Natural killer cell (primary cell): ENCODE results near the gene SLX4IP. TPM values are rescaled to one million over a fixed set of nuclear protein-coding genes. Genes with fewer than 3 reads are reported as not detected.
"Not testable (repeated sequence)": the region's sequence is repeated elsewhere in the genome, so short reads cannot be mapped to it uniquely, and the experiment has no call there.

Experiments
- ATAC-seq, 3 donors: fragments of 150-1000 bp in 2 of 3; fragments of 200-7000 bp in 1 of 3; cut with Tn5 transposase; 1 replicate in 1 of 3; 2 replicates in 2 of 3; pipeline ENCODE4 v1.10.0; 2021; ENCODE audit warnings: mild to moderate bottlenecking in 2 of 3, moderate library complexity in 2 of 3
- DNase-seq, 2 donors: peaks; one replicate each; pipeline versions ENCODE4 v3.0.0 to v3.0.0-alpha.2; 2013 to 2021; ENCODE audit warnings: mixed read lengths in 1 of 2
- H3K27ac ChIP-seq: one replicate; pipeline ENCODE4 v1.5.1; 2013; ENCODE audit warnings: mild to moderate bottlenecking, low read length
- H3K27me3 ChIP-seq: one replicate; pipeline ENCODE4 v1.6.1; 2013; ENCODE audit warnings: low read length; ENCODE audit not compliant: control insufficient read depth, insufficient read depth
- H3K36me3 ChIP-seq: one replicate; pipeline ENCODE4 v1.6.1; 2013; ENCODE audit warnings: low read length; ENCODE audit not compliant: control insufficient read depth, insufficient read depth
- H3K4me1 ChIP-seq: one replicate; pipeline ENCODE4 v1.6.1; 2013; ENCODE audit warnings: low read length; ENCODE audit not compliant: control insufficient read depth, insufficient read depth
- H3K4me3 ChIP-seq: one replicate; pipeline ENCODE4 v1.5.1; 2013; ENCODE audit warnings: low read length
- H3K9me3 ChIP-seq: one replicate; pipeline ENCODE4 v1.6.1; 2013; ENCODE audit warnings: low read length; ENCODE audit not compliant: control insufficient read depth, insufficient read depth
- H3K27ac Mint-ChIP-seq, 2 donors: one replicate each; pipeline ENCODE4 v1.8.0; 2022; ENCODE audit warnings: mild to moderate bottlenecking in 2 of 2, mixed read lengths in 2 of 2, moderate library complexity in 1 of 2
- H3K27me3 Mint-ChIP-seq, 2 donors: one replicate each; pipeline ENCODE4 v1.8.0; 2022; ENCODE audit warnings: low read depth in 2 of 2, mixed read lengths in 2 of 2
- H3K36me3 Mint-ChIP-seq: one replicate; pipeline ENCODE4 v1.8.0; 2022; ENCODE audit warnings: mixed read lengths
- H3K4me1 Mint-ChIP-seq, 2 donors: one replicate each; pipeline ENCODE4 v1.8.0; 2022; ENCODE audit warnings: mixed read lengths in 2 of 2
- H3K4me3 Mint-ChIP-seq: one replicate; pipeline ENCODE4 v1.8.0; 2022; ENCODE audit warnings: mild to moderate bottlenecking, moderate library complexity, mixed read lengths
- H3K9me3 Mint-ChIP-seq, 2 donors: one replicate each; pipeline ENCODE4 v1.8.0; 2022; ENCODE audit warnings: mixed read lengths in 2 of 2
- WGBS: methylation state at CpG from one replicate; pipeline ENCODE4 v1.1.7; 2013; ENCODE audit warnings: missing lambda C conversion rate; ENCODE audit not compliant: insufficient coverage; 5-methylcytosine and 5-hydroxymethylcytosine counted together
- intact Hi-C: fragments of 100-400 bp; cut with micrococcal nuclease; formaldehyde crosslinking; loops from one replicate; pipeline ENCODE4 v1.14.2; 2022
- total RNA-seq, 4 donors: library from RNA; stranded (reverse); fragments of 120-200 nt in 1 of 4; gene quantifications; one replicate each; pipeline versions ENCODE4 v1.2.3 to v1.2.4, GENCODE V29; 2013 to 2022
- TF ChIP-seq, protein P1 (sequence below): fragments of 200-600 bp; IDR thresholded peaks from one replicate; pipeline ENCODE4 v1.8.0; 2022; ENCODE audit warnings: antibody characterized with exemption

The SLX4IP gene
- total RNA-seq, 3 donors from 2014 or later (not counting 1 experiment from before 2014, with no cell fraction given): 2.9 to 5.5 (median 5.2) TPM

DNA sequence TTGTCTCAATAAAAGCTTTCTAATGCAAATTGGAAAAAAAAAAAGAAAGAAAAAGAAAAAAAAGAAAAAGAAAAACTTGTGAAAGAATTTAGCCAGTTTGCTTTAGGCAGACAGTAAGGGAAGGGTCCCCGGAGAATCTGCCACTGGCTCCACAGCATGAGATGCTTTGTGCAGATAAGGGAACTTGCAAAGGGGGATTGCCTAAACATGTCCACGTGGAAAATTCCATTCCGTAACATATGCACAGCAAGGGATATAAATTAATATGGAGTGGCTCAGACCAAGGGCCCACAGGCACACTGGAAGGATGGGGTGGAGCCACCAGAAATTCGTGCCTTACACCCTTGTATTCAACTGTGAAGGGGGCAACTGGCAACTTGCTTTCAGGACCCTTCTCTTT is 46.5 kb upstream of the SLX4IP start:
- H3K27ac ChIP-seq: no peak overlapping the region

DNA sequence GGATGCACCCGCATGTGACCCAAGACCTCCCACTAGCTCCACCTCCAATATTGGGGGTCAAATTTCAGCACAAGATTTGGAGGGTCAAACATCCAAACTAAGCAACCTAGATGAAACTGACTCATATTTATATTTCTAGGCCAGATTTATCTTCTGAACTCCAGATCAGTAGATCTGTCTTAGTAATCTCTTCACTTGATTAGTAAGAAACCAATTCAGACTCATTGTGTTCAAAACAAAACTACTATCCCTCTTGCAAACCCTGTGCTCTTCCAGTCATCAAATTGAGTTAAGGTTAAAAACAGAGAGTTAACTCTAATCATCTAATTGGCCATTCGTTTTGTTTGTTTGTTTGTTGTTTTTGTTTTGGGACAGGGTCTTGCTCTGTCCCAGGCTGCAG is 44.4 kb upstream of the SLX4IP start:
- no peaks in the 10 kb centered on the region for H3K27me3 ChIP-seq
- intact Hi-C loops: no loop called here
- no peaks in the 10 kb centered on the region for H3K9me3 Mint-ChIP-seq
- no peaks in the 10 kb centered on the region for H3K9me3 ChIP-seq
- 67% methylated on average over 2 of the region's 2 CpGs for WGBS
- no peaks in the 10 kb centered on the region for H3K4me1 Mint-ChIP-seq
- no peak overlapping the region for H3K4me3 Mint-ChIP-seq
- TF ChIP-seq, protein P1, sequence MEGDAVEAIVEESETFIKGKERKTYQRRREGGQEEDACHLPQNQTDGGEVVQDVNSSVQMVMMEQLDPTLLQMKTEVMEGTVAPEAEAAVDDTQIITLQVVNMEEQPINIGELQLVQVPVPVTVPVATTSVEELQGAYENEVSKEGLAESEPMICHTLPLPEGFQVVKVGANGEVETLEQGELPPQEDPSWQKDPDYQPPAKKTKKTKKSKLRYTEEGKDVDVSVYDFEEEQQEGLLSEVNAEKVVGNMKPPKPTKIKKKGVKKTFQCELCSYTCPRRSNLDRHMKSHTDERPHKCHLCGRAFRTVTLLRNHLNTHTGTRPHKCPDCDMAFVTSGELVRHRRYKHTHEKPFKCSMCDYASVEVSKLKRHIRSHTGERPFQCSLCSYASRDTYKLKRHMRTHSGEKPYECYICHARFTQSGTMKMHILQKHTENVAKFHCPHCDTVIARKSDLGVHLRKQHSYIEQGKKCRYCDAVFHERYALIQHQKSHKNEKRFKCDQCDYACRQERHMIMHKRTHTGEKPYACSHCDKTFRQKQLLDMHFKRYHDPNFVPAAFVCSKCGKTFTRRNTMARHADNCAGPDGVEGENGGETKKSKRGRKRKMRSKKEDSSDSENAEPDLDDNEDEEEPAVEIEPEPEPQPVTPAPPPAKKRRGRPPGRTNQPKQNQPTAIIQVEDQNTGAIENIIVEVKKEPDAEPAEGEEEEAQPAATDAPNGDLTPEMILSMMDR: no peak
- DNase-seq (no peak), ATAC-seq (no peak)
- H3K4me1 ChIP-seq: no peaks in the 10 kb centered on the region
- H3K4me3 ChIP-seq: no peak overlapping the region
- no peak overlapping the region for H3K27ac Mint-ChIP-seq
- H3K27ac ChIP-seq: no peak overlapping the region
- peaks cover 7 to 15% of the 10 kb centered on the region in 2 donors for H3K27me3 Mint-ChIP-seq
- H3K36me3 Mint-ChIP-seq: no peaks in the 10 kb centered on the region
- no peaks in the 10 kb centered on the region for H3K36me3 ChIP-seq

More for the DNA sequence above, 46.5 kb upstream of the SLX4IP start:
- no peak for ATAC-seq
- no peaks in the 10 kb centered on the region for H3K27me3 ChIP-seq
- H3K4me1 Mint-ChIP-seq: no peaks in the 10 kb centered on the region
- no peak overlapping the region for H3K4me3 ChIP-seq
- H3K27me3 Mint-ChIP-seq: peaks cover 7 to 15% of the 10 kb centered on the region in 2 donors
- 93% methylated on average over 4 of the region's 4 CpGs for WGBS
- TF ChIP-seq, protein P1: no peak
- intact Hi-C loops: no loop called here
- H3K9me3 ChIP-seq: no peaks in the 10 kb centered on the region
- no peak for DNase-seq
- H3K4me3 Mint-ChIP-seq: no peak overlapping the region
- no peak overlapping the region for H3K27ac Mint-ChIP-seq
- no peaks in the 10 kb centered on the region for H3K36me3 ChIP-seq
- H3K9me3 Mint-ChIP-seq: no peaks in the 10 kb centered on the region
- H3K36me3 Mint-ChIP-seq: no peaks in the 10 kb centered on the region
- H3K4me1 ChIP-seq: no peaks in the 10 kb centered on the region

DNA sequence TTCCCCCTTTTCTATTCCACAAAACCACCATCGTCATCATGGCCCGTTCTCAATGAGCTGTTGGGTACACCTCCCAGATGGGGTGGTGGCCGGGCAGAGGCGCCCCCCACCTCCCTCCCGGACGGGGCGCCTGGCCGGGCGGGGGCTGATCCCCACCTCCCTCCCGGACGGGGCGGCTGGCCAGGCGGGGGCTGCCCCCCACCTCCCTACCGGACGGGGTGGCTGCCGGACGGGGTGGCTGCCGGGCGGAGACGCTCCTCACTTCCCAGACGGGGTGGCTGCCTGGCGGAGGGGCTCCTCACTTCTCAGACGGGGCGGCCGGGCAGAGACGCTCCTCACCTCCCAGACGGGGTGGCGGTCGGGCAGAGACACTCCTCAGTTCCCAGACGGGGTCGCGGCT is 40.4 kb upstream of the SLX4IP start:
- intact Hi-C loops, H3K9me3 Mint-ChIP-seq, ATAC-seq, H3K27ac Mint-ChIP-seq, H3K27me3 Mint-ChIP-seq, H3K36me3 Mint-ChIP-seq, H3K36me3 ChIP-seq, H3K27ac ChIP-seq, H3K4me3 ChIP-seq, DNase-seq, H3K4me1 ChIP-seq, H3K27me3 ChIP-seq, H3K4me3 Mint-ChIP-seq, H3K4me1 Mint-ChIP-seq, H3K9me3 ChIP-seq: not testable (repeated sequence)
- 96% methylated on average over 25 of the region's 32 CpGs for WGBS

DNA sequence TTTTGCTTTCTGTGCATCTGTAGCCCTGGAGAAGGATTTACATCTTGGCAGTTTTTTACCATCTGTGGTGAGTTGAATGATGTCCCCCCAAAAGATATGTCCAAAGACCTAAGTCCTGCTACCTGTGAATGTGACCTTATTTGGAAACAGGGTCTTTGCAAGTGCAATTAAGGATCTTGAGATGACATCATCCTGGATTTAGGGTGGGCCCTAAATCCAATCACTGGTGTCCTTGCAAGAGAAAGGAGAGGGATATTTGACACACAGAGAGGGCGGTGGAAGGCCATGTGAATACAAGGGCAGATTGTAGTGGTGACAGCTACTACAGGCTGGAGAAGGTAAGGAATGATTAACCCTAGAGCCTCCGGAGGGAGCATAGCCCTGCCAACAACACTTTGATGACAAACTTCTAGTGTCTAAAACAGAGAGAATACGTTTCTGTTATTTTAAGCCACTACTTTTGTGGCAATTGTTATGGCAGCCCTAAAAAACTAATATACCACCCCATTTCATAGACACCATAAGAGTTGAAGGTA is 36.2 kb upstream of the SLX4IP start:
- 94% methylated on average over 2 of the region's 3 CpGs for WGBS
- TF ChIP-seq, protein P1: no peak
- no peaks in the 10 kb centered on the region for H3K4me1 ChIP-seq
- H3K4me3 Mint-ChIP-seq: no peak overlapping the region
- H3K4me3 ChIP-seq: no peak overlapping the region
- no peaks in the 10 kb centered on the region for H3K36me3 ChIP-seq
- H3K9me3 ChIP-seq: no peaks in the 10 kb centered on the region
- no peaks in the 10 kb centered on the region for H3K36me3 Mint-ChIP-seq
- no peaks in the 10 kb centered on the region for H3K27me3 Mint-ChIP-seq
- ATAC-seq (no peak), DNase-seq (no peak)
- no peaks in the 10 kb centered on the region for H3K4me1 Mint-ChIP-seq
- H3K27me3 ChIP-seq: no peaks in the 10 kb centered on the region
- no peak overlapping the region for H3K27ac ChIP-seq
- intact Hi-C loops: no loop called here
- no peaks in the 10 kb centered on the region for H3K9me3 Mint-ChIP-seq
- H3K27ac Mint-ChIP-seq: no peak overlapping the region
